Activated CD4-positive, CD25-positive, alpha-beta regulatory T cell treated with anti-CD3 and anti-CD28 coated beads, Interleukin-2, amount 50 U/mL, for 24 hours (primary cell): ENCODE results near the gene TP63.

Source experiments
- ATAC-seq, 2 donors: fragments of 150-1000 bp; cut with Tn5 transposase; one replicate each; pipeline ENCODE4 v1.10.0; 2021; ENCODE audit warnings: mild to moderate bottlenecking in 1 of 2, moderate library complexity in 1 of 2

The TP63 gene

GRCh38 chr3:189883113-189883753 is 252.0 kb downstream of the TP63 start:
- ATAC-seq = no peak

- ATAC-seq = no peak
These were observed 259.3 kb downstream of the TP63 start for GRCh38 chr3:189890496-189890895.

GRCh38 chr3:189896533-189896932 is 265.3 kb downstream of the TP63 start:
- ATAC-seq = no peak

DNA sequence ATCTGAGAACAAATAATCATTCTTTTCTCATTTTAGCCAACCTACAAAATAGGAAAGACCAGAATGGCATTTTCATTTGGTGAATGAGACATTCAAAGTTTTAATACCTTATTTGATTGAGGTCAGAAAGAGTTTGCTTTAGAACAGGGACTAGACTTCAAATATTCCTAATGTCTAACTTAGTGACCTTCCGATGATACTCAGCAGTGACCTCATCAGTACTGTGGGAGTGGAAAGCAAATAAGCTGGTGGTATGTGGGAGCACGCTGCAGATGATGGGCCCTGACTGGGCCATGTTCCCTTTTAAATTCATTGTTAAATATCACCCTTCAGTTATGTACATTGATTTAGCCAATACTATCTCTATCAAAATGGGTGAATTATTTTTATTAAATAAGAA is 266.2 kb downstream of the TP63 start:
- ATAC-seq = no peak

DNA sequence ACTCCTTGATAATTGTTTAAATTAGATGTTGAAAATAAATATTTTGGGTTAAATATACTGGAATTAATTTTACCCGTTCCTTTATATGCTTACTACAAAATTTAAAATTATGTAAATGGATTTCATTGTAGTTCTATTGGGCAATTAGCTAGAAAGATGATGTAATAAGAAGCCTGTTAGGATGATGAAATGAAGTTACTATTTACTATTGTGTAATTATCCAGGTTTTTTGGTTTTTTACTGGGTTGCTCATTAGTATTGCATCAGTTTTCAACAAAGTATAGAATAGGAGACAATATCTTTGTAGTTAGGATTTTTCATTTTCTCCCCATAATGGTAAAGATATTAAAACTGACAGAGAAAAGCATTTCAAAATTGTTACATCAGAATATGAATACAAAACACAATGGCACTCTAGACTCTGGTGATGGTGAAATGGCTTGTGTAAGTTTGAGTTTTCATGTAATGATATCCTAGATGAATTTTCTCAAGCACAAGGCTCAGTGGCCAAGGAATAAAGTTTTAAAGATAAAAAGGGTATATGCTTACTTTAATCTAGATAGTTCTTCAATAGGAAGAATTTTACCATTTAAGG is 267.5 kb downstream of the TP63 start:
- ATAC-seq = no peak

GRCh38 chr3:189899186-189899585 is 268.0 kb downstream of the TP63 start:
- no peak for ATAC-seq

- no peak for ATAC-seq
These were observed 269.4 kb downstream of the TP63 start for GRCh38 chr3:189900578-189900977.

GRCh38 chr3:189901481-189901880 is 270.3 kb downstream of the TP63 start:
- no peak for ATAC-seq

DNA sequence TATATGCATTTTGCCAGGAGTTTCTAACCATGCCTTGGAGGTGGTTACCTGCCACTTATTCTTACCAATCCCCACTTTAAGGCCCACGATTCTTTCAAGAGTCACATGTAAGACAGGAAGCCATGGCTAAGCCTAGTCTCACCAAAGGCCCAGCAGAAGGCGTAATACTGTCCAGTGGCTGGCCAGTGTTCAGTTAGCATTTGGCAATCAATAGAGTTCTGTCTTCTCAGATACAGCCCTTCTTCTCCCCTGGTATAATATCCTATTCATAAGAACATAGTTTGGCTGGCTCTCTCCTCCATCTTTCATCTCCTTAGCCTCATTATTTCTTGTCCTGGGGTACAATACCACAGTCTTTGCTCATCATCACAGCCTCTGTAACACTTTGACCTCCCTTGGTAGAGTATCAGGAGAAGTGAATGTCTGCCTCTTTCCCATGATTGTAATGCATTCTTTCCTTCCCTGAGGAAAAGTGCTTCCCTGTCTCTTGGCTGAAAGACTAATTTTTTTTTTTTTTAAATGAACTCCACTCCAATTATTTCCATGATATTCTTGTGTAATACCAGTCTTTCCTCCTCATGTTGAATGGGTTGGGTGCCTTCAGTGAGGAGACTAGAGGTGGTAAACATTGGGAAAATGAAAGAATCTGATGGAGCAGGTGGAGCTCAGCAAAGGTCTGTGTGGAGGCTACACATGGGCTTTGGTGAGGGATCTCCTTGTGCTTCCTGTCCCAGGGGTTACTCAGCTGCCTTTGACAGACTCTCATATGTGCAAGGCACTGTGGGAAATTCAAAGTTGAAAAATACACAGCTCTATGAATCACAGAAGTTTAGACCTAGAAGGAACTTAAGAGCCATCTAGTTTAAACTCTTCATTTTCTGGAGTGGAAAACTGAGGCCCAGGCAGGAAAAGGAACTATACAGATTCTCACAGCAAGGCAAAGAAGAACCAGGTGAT is 271.3 kb downstream of the TP63 start:
- no peak for ATAC-seq

DNA sequence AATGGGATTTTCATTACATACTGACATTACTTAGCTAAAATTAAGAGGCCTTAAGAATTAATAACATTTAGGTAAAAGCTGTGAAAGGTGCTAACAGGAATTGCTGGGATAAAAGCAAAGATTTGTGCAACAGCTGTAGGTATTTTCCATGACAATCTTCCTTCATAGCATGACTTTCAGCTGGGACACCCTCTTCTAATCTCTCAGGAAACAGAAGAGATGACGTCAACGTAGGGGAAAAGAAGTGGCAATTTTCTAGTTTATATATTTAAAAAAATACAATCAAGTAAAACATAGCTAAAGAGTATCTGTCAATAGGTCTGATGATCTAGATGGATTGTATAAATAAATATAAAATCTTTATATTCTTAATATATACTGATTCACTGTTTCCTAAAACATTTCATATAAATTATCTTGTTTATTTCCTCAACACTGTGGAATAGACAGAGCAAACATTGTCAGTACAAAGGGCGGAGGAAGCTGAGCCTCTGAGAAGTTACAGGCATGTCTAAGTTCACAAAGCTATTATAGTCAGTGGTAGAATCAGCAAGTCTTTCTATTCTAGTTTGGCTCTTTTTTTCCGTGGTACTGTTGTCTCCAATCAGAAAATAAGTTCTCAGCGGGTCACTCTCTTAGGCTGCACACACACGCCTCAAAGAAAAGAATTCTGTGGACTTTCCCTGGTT is 272.5 kb downstream of the TP63 start:
- ATAC-seq = no peak

- ATAC-seq = no peak
These were observed 276.6 kb downstream of the TP63 start for GRCh38 chr3:189907803-189908202.

GRCh38 chr3:189908646-189909045 is 277.5 kb downstream of the TP63 start:
- no peak for ATAC-seq

DNA sequence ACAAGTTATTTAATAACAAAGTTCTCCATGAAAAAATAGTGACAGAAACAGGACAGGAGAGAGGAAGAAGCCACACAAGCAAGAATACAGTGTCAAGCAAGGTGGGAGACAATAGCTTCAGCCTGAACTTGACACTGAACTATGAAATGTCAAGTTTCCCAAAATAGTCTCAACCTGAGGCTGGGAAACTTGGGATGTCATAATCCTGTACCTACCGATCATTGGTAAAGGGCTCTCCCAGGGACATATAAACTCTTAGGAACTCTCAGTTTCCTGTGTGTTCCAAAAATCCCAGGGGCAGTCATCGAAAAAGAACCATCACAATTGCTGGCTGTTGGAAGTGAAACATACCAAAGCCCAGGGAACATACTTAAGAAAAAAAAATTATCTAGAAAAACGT is 277.9 kb downstream of the TP63 start:
- no peak for ATAC-seq

DNA sequence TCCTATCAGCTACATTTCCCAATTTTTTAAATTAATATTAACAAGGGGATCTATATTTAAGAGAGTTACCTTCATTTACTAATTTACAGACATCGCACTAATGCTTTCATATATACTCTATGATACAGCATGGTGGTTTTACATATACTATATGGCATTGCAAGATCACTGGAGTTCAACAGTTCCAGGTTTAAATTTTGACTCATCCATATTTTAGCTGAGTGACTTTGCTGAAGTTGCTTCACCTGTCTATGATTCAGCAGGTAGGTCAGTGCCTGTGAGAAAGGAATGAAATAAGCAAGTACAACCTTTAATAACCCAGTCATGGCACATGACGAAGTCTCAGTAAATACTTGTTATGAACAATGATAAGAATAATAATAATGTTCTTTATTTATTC is 278.4 kb downstream of the TP63 start:
- ATAC-seq = no peak

DNA sequence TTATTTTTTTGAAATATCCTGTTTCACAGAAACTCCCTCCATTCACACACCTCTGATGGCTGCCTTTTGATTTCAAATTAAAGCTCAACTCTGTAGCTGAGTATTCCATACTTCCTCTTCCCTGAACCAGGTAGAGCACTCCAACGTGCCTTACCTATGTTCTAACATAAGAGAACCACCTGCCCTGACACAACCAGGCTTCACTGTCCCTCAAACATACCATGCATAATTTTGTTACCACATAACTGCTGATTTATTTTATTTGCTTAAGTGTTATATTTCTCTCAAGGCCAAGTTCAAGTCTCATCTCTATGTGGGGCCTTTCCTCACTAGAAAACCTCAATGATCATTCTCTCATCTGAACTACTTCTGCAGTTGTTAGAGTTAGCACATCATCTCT is 279.8 kb downstream of the TP63 start:
- ATAC-seq = no peak

DNA sequence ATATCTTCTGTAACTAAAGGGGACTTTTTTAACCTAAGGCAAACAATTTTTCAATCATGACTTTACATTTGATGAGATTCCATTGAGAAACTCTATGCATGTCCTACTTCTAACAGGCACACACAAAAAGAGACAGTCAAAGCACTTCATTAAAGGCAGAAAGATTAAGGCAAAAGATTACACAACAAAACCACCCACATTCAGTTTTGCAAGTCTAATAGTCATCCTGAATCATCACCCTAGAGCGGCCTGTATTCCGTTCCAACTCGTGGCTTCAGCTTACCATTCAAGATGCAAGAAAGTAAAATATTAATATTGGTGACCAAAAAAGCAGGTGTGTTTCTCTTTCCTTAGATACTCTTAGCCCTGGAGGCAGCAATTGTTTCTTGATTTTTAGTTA is 283.6 kb downstream of the TP63 start:
- ATAC-seq = peak in 1 of 2 donors; percentile 44

- ATAC-seq = no peak
These were observed 290.6 kb downstream of the TP63 start for GRCh38 chr3:189921770-189922169.

DNA sequence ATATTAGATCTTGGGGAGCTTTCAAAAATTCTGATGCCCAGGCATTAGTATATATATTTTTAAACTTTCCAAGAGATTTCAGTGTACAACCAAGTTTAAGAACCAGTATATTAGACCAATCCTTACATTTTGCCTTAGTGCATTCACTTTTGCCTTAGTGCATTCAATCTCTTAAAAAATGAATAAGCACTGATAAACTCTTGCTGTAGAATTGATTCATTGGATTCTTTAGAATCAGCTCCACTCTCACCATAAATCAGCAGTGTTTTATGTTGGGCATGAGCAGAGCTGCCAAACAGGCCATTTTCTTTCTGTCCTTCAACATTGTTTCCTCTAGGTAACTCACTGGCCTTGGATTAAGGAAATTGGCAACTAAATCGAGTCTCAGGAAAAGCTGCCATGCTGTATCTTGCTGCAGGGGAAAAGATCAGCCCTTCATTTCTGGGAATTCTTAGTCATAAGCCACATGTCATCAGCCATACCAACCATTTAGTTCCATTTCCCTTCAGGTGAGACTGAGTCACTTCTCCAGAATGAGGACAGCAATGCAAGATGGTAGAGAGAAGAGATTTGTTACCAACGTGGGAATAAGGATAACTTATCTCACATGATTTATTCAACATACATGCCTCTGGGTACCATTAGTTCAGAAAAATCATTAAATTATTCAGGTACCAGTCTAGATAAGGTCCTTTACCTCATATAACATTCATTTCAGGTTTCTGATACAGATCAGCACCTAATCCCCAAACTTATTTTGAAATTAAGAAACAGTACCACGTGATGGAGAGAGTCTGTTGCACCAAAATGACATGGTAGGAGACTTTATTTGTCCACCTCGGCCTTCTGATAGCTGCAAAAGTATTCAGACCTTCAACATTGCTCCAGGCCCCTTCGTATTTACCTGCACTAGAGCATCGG is 297.0 kb downstream of the TP63 start:
- peak; percentile 71 to 89 for ATAC-seq

- no peak for ATAC-seq
These were observed 305.2 kb downstream of the TP63 start for GRCh38 chr3:189936201-189936945.

GRCh38 chr3:189937302-189938127 is 306.3 kb downstream of the TP63 start:
- no peak for ATAC-seq
